SW480 (cell line): ENCODE data around the gene PTPRU.
"Not testable (repeated sequence)": the region's sequence is repeated elsewhere in the genome, so short reads cannot be mapped to it uniquely, and the experiment has no call there.

Source experiments
- DNase-seq: peaks from one replicate; pipeline ENCODE4 v3.0.0-alpha.2; 2016; ENCODE audit warnings: low spot score

PTPRU gene

GRCh38 chr1:29290414-29290985, 54.2 kb downstream of the PTPRU start:
- no peak for DNase-seq

- DNase-seq = no peak
Observed at GRCh38 chr1:29291756-29292155, 55.4 kb downstream of the PTPRU start.

DNA sequence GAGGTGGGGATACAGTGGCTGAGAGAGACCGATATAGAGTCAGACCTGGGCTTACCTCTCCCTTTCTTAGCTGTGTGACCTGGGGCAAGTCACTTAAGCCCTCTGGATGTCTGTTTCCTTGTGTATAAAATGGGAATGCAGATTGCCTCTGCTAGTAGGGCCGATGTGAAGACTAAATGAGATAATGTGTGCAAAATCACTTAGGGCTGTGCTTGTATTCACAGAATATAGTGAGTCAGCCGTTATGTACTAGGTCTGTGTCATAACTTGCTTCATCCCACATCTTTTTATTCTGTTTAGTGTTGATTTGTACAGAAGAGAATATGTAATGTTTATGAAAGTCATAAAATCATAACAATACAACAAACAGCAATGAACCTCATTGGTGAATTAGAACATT, 56.0 kb downstream of the PTPRU start:
- DNase-seq = no peak

- no peak for DNase-seq
Observed at GRCh38 chr1:29297450-29297849, 61.1 kb downstream of the PTPRU start.

DNA sequence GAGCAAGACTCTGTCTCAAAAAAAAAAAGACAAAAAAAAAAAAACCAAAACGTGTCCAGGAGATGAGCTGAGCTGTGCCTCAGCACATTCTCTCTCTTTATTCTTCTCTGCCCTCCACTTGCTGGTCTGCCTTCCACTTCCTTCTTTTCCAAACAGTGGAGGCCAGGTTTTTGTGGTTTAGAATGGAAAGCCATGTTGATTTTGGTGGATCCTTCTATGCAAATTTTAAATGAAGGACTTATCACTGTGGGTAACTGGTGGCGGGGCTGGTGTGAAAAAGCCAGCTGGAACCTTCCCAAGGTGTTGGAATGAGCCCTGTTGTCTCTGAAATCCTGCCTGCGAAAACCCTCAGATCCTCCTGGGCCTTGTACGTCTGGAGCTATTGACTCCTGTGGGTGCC, 61.9 kb downstream of the PTPRU start:
- no peak for DNase-seq

GRCh38 chr1:29299446-29299845, 63.1 kb downstream of the PTPRU start:
- no peak for DNase-seq

GRCh38 chr1:29301732-29302131, 65.4 kb downstream of the PTPRU start:
- not testable (repeated sequence) for DNase-seq

DNA sequence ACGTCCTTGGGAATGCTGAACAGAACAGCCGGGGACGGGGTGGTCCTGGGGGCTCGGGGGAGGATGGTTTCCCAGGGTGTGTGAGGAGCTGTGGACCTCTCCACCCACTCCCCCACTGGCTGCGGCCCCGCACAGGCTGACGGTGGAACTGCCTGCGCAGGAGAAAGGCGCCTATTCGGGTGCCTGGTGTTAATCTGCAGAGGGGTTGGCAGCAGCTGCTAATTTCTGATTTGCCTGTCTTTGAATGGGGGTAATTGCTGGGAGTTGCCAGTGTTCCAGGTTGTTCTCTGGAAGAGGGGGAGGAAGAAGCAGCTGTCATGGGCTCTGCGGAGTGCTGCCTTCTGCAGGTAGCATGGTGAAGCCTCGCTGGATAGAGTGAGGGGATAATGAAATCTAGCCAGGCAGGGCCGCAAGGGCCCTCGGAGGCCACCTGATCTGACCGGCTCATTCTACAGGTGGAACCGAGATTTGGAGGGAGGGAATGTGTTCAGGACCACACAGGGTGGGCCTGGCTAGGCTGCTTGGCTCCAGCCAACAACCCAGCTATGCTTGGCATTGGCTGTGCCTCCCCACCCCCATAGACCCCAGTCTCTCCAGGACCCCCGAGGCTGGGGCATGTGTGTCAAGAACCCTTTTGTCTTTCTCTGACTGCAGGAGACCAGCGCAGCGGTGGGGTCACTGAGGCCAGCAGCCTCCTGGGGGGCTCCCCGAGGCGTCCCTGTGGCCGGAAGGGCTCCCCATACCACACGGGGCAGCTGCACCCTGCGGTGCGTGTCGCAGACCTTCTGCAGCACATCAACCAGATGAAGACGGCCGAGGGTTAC, 67.1 kb downstream of the PTPRU start:
- DNase-seq = no peak

GRCh38 chr1:29304025-29304684, 67.8 kb downstream of the PTPRU start:
- no peak for DNase-seq

GRCh38 chr1:29305943-29306342, 69.6 kb downstream of the PTPRU start:
- DNase-seq = no peak

DNA sequence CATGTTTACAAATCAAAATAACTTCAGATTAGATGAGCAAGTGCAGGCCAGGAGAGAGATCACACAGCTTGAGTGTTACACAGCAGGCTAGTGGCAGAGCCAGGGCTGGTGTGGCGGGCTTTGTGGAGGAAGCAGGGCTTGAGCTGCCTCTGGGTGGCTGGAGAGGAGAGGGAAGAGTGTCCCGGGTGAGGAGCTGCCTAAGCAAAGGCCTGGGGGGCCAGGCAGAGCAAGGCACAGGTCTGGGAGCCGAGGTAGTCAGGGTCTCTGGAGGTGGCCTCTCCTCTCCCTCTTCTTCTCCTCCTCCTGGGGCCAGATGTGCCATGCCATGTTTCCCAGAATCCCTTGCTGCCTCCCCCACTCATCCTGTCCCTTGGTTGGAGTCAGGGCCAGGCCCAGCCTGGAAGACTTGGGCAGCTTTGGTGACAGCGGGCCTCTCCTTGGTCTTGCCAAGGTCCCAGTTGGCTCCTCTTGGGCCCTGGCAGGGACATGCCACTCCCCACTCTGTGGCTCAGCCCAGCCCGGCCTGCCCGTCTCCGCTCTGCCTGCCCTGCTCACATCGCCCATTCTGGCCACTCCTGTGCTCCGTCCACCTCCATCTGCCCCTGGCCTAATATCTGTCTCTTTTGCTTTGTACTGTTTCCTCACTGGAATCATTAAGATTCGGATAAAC, 70.3 kb downstream of the PTPRU start:
- DNase-seq = no peak

- DNase-seq = no peak
Observed at GRCh38 chr1:29309075-29309474, 72.8 kb downstream of the PTPRU start.

GRCh38 chr1:29309621-29310020, 73.3 kb downstream of the PTPRU start:
- DNase-seq = no peak

- no peak for DNase-seq
Observed at GRCh38 chr1:29310616-29311180, 74.4 kb downstream of the PTPRU start.

- no peak for DNase-seq
Observed at GRCh38 chr1:29311352-29312030, 75.2 kb downstream of the PTPRU start.

- DNase-seq = no peak
Observed at GRCh38 chr1:29312469-29313461, 76.4 kb downstream of the PTPRU start.

GRCh38 chr1:29314685-29315084, 78.4 kb downstream of the PTPRU start:
- DNase-seq = not testable (repeated sequence)

DNA sequence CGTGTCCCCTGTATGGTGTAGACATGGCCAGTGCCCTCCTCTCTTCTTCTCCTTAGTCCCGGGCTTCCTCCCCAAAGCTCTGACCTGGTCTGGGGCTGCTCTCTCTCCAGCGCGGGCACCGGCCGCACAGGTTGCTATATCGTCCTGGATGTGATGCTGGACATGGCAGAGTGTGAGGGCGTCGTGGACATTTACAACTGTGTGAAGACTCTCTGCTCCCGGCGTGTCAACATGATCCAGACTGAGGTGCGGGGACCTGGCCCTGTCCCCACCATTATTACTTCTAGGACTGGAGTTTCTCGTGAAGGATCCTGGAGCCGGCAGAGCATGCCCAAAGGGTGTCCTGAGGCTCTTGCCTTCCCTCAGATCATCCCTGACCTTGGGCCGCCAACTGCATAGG, 78.9 kb downstream of the PTPRU start:
- DNase-seq = no peak

- no peak for DNase-seq
Observed at GRCh38 chr1:29315876-29316275, 79.6 kb downstream of the PTPRU start.

GRCh38 chr1:29317063-29317915, 81.0 kb downstream of the PTPRU start:
- DNase-seq = no peak
